Measurements from ENCODE around the gene WDFY2.

DNA sequence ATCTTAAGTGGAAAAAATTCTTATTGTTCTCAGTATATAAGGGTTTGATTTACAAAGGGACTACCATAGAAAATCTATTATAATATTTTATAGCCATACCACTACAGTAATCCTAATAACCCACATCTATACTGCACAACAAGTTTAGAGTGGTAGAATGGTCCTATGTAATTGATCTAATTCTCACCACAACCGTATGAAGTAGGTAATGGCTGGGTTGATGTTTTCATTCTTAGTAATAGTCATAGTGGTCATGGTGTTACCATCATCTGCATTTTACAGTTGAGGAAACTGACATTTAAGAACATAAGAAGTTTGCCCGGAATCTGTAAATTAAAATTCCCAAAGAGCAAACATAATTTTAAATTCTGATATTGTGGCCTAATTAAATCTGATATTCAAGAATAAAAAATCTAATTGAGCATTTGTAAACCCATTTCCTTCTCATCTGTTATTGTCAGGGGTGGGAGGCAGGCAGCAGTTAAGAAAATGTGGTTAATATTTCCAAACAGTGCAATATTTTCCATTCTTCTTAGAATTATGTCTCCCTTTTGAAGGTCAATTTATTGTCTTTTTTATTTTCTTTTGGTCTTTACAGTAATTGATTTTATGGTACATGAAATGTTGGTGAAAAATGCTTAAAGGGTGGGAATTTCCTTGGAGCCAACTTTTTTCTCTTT, 154.1 kb downstream of the WDFY2 start:
- TF ChIP-seq GATA2 (IDR thresholded peaks at IDR 0.05; ENCODE audit: low read depth, low read length) (no peak), GATA3 (IDR thresholded peaks at IDR 0.05; ENCODE audit: low read depth, low read length) (no peak)

Data from SH-SY5Y (cell line).